NT2/D1 (cell line): Measurements from ENCODE around the gene PLEKHH1.

Experiments used
- DNase-seq: peaks from one replicate; pipeline ENCODE4 v3.0.0-alpha.2; 2011; ENCODE audit warnings: low read depth, low spot score
- H3K27me3 ChIP-seq: 2 replicates; pipeline ENCODE4 v1.6.0; 2011; ENCODE audit warnings: mild to moderate bottlenecking; ENCODE audit not compliant: insufficient read length, insufficient read depth
- H3K36me3 ChIP-seq: 2 replicates; pipeline ENCODE4 v1.6.1; 2011; ENCODE audit warnings: mild to moderate bottlenecking, low read length, mixed read lengths; ENCODE audit not compliant: insufficient read depth, insufficient read length
- H3K4me1 ChIP-seq: 2 replicates; pipeline ENCODE4 v1.5.1; 2011; ENCODE audit not compliant: insufficient read depth, insufficient read length
- H3K4me3 ChIP-seq: 2 replicates; pipeline ENCODE4 v1.5.1; 2011; ENCODE audit warnings: low read depth; ENCODE audit not compliant: insufficient read length
- H3K9ac ChIP-seq: 2 replicates; pipeline ENCODE4 v1.6.0; 2011; ENCODE audit warnings: low read depth; ENCODE audit not compliant: insufficient read length
- H3K9me3 ChIP-seq: 2 replicates; pipeline ENCODE4 v1.5.1; 2011; ENCODE audit warnings: mild to moderate bottlenecking, low read length; ENCODE audit not compliant: insufficient read depth
- SUZ12 ChIP-seq: IDR thresholded peaks from 2 replicates; pipeline ENCODE4 v1.6.1; 2011; ENCODE audit not compliant: insufficient read length, insufficient read depth; ENCODE audit errors: extremely low read depth
- YY1 ChIP-seq: IDR thresholded peaks from 2 replicates; pipeline ENCODE4 v1.6.1; 2011; ENCODE audit not compliant: insufficient read length, insufficient read depth
- ZNF274 ChIP-seq: IDR thresholded peaks from 2 replicates; pipeline ENCODE4 v1.6.1; 2011; ENCODE audit warnings: mild to moderate bottlenecking, low read depth, low read length

The PLEKHH1 gene

GRCh38 chr14:67532998-67533753 is at the start of gene PLEKHH1:
TSS of gene PLEKHH1 (plus strand) at chr14:67533290. CDS start at chr14:67541868, 8,578 bp downstream.
- H3K9ac ChIP-seq: peak within 1 kb of the TSS; percentile 85
- DNase-seq: peak; percentile 42

GRCh38 chr14:67483579-67484285 is 49.4 kb upstream of the PLEKHH1 start:
- Histone ChIP-seq H3K9ac (no peak overlapping the region), H3K4me1 (no peaks in the 10 kb centered on the region), H3K9me3 (no peaks in the 10 kb centered on the region), H3K27me3 (no peaks in the 10 kb centered on the region), H3K4me3 (no peak overlapping the region), H3K36me3 (no peaks in the 10 kb centered on the region)
- TF ChIP-seq YY1: no peak
- no peak for TF ChIP-seq SUZ12
- TF ChIP-seq ZNF274: no peak
- DNase-seq: no peak

More at GRCh38 chr14:67532998-67533753, at the start of gene PLEKHH1:
- no peaks in the 10 kb centered on the region for H3K4me1 ChIP-seq
- H3K27me3 ChIP-seq: no peaks in the 10 kb centered on the region
- no peak for TF ChIP-seq YY1
- TF ChIP-seq ZNF274: no peak
- no peak for TF ChIP-seq SUZ12
- H3K9me3 ChIP-seq: no peaks in the 10 kb centered on the region
- no peaks in the 10 kb centered on the region for H3K36me3 ChIP-seq
- H3K4me3 ChIP-seq: peak within 1 kb of the TSS; percentile 64

GRCh38 chr14:67485501-67486095 is 47.5 kb upstream of the PLEKHH1 start:
- H3K27me3 ChIP-seq: no peaks in the 10 kb centered on the region
- H3K9me3 ChIP-seq: no peaks in the 10 kb centered on the region
- no peaks in the 10 kb centered on the region for H3K36me3 ChIP-seq
- TF ChIP-seq ZNF274: no peak
- no peak for TF ChIP-seq SUZ12
- no peak for TF ChIP-seq YY1
- no peak overlapping the region for H3K4me3 ChIP-seq
- H3K4me1 ChIP-seq: no peaks in the 10 kb centered on the region
- H3K9ac ChIP-seq: no peak overlapping the region
- DNase-seq: no peak

GRCh38 chr14:67486890-67487289 is 46.2 kb upstream of the PLEKHH1 start:
- no peaks in the 10 kb centered on the region for H3K27me3 ChIP-seq
- H3K9me3 ChIP-seq: no peaks in the 10 kb centered on the region
- TF ChIP-seq ZNF274: no peak
- no peak for TF ChIP-seq YY1
- no peak for TF ChIP-seq SUZ12
- H3K9ac ChIP-seq: no peak overlapping the region
- peaks cover 2% of the 10 kb centered on the region for H3K4me1 ChIP-seq
- H3K4me3 ChIP-seq: no peak overlapping the region
- H3K36me3 ChIP-seq: no peaks in the 10 kb centered on the region
- DNase-seq: no peak

GRCh38 chr14:67487332-67487731 is 45.8 kb upstream of the PLEKHH1 start:
- Histone ChIP-seq H3K4me1 (peaks cover 3% of the 10 kb centered on the region), H3K9me3 (no peaks in the 10 kb centered on the region), H3K9ac (no peak overlapping the region), H3K27me3 (no peaks in the 10 kb centered on the region), H3K36me3 (no peaks in the 10 kb centered on the region), H3K4me3 (no peak overlapping the region)
- DNase-seq: no peak
- no peak for TF ChIP-seq ZNF274
- TF ChIP-seq YY1: no peak
- no peak for TF ChIP-seq SUZ12

- DNase-seq: no peak
- H3K4me1 ChIP-seq: peaks cover 3% of the 10 kb centered on the region
These were observed 44.9 kb upstream of the PLEKHH1 start, which contains the start of gene TMEM229B for GRCh38 chr14:67487937-67488893. TSS of gene TMEM229B (minus strand) at chr14:67488721. CDS start at chr14:67473923, 14,798 bp downstream.

More at GRCh38 chr14:67487937-67488893, 44.9 kb upstream of the PLEKHH1 start, which contains the start of gene TMEM229B:
- Histone ChIP-seq H3K27me3 (no peaks in the 10 kb centered on the region), H3K36me3 (no peaks in the 10 kb centered on the region), H3K9me3 (peaks cover 7% of the 10 kb centered on the region), H3K9ac (no peak within 1 kb of the TSS), H3K4me3 (no peak within 1 kb of the TSS)
- TF ChIP-seq SUZ12: no peak
- no peak for TF ChIP-seq YY1
- TF ChIP-seq ZNF274: no peak
